ENCODE results near the gene MYO7A. TPM values are rescaled to one million over a fixed set of nuclear protein-coding genes. Genes with fewer than 3 reads are reported as not detected.

MYO7A gene
- total RNA-seq, result 0.82 TPM

- FAIRE-seq (no peak), DNase-seq (ENCODE audit: low spot score in 2 of 2) (peak; percentile 53 to 61)
These were observed at the start of gene MYO7A for GRCh38 chr11:77127920-77128691. TSS of gene MYO7A (plus strand) at chr11:77128246. CDS start at chr11:77130635, 2,389 bp downstream.

GRCh38 chr11:77079666-77080065, 48.4 kb upstream of the MYO7A start:
- DNase-seq (ENCODE audit: low spot score in 2 of 2), result no peak
- FAIRE-seq, result no peak

DNA sequence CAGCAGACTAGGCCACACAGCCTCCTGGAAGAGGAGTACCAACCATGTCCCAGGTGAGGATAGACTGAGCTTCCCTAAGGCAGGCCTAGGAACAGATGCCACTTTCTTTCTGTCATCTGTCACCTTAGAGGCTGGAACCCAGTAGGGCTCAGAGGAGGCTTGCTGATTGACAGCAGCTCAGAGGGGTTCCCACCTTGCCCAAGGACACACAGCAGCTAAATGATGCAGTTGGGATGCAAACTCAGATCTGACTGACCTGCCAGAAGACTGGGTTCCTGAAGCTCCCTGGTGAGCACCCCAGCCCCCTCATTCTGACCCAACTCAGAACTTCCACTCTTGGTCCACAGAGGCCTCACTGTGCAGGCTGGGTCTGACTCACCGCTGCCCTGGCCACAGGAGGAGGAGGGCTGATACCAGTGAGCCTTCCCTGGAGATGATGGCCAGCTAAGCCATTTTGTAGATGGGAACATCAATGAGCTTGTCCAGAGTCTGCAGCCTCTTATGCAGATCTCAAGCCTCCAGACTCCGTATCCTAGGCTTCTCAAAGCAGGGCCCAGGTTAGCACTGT, 47.3 kb upstream of the MYO7A start:
- no peak for DNase-seq (ENCODE audit: low spot score in 2 of 2)
- FAIRE-seq, result no peak

GRCh38 chr11:77081381-77081851, 46.6 kb upstream of the MYO7A start:
- no peak for DNase-seq (ENCODE audit: low spot score in 2 of 2)
- FAIRE-seq, result no peak

GRCh38 chr11:77081976-77082836, 45.8 kb upstream of the MYO7A start:
- DNase-seq (ENCODE audit: low spot score in 2 of 2) (no peak), FAIRE-seq (no peak)

GRCh38 chr11:77082838-77083565, 45.0 kb upstream of the MYO7A start:
- DNase-seq (ENCODE audit: low spot score in 2 of 2) (no peak), FAIRE-seq (no peak)

GRCh38 chr11:77083566-77084245, 44.3 kb upstream of the MYO7A start:
- DNase-seq (ENCODE audit: low spot score in 2 of 2) (no peak), FAIRE-seq (no peak)

GRCh38 chr11:77084581-77085191, 43.4 kb upstream of the MYO7A start:
- FAIRE-seq (no peak), DNase-seq (ENCODE audit: low spot score in 2 of 2) (no peak)

- no peak for DNase-seq (ENCODE audit: low spot score in 2 of 2)
- no peak for FAIRE-seq
These were observed 42.4 kb upstream of the MYO7A start for GRCh38 chr11:77085652-77086051.

- DNase-seq (ENCODE audit: low spot score in 2 of 2), result no peak
- no peak for FAIRE-seq
These were observed 41.2 kb upstream of the MYO7A start for GRCh38 chr11:77086521-77087472.

- no peak for FAIRE-seq
- DNase-seq (ENCODE audit: low spot score in 2 of 2), result no peak
These were observed 40.3 kb upstream of the MYO7A start for GRCh38 chr11:77087723-77088225.

GRCh38 chr11:77088236-77089003, 39.6 kb upstream of the MYO7A start:
- DNase-seq (ENCODE audit: low spot score in 2 of 2) (no peak), FAIRE-seq (no peak)

DNA sequence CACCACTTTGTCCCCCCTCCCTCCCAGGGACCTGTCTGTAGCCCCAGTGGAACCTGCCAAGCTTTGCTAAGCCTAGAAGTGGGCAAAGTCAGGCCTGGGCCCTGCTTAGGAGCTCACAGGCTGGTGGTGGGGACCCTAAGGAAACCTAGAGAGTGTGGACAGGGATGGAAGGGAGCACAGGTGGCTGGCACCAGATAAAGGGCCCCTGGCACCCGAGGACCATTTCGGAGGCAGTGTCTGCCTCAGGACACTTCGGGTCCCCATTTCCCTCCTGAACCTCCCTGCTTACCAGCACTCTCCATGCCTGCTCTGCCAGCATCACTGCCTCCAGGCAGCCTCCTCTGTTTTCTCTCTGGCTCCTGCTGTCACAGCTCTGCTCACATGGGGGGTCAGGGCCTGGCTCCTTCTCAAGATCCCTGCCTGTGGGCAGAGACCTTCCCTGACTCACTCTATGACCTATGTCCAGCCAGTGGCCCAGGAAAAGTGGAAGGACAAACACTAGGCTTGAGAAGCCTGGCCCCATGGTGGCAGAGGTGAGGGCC, 39.0 kb upstream of the MYO7A start:
- FAIRE-seq (no peak), DNase-seq (ENCODE audit: low spot score in 2 of 2) (no peak)

- DNase-seq (ENCODE audit: low spot score in 2 of 2) (no peak), FAIRE-seq (no peak)
These were observed 38.0 kb upstream of the MYO7A start for GRCh38 chr11:77090046-77090372.

GRCh38 chr11:77090373-77091111, 37.5 kb upstream of the MYO7A start:
- FAIRE-seq, result no peak
- DNase-seq (ENCODE audit: low spot score in 2 of 2), result no peak

GRCh38 chr11:77091146-77091940, 36.7 kb upstream of the MYO7A start:
- DNase-seq (ENCODE audit: low spot score in 2 of 2) (peak; percentile 81 to 92), FAIRE-seq (no peak)

Measured in frontal cortex (tissue), 4 donors.